Prostate gland (tissue), 2 donors: ENCODE results near the gene MACROH2A2.

Experiments used
- POLR2A ChIP-seq: fragments of 450-650 bp; IDR thresholded peaks from one replicate; pipeline ENCODE4 v1.6.1; 2016; ENCODE audit warnings: antibody characterized with exemption, mild to moderate bottlenecking
- TF ChIP-seq, protein P1 (sequence below), 4 experiments: fragments of 200-600 bp in 2 of 4; fragments of 450-650 bp in 2 of 4; sonication (generic) in 2 of 4; IDR thresholded peaks; 1 replicate in 3 of 4; 2 replicates in 1 of 4; pipeline ENCODE4 v1.5.1; 2016 to 2019; ENCODE audit warnings: antibody characterized with exemption in 4 of 4, mild to moderate bottlenecking in 2 of 4, moderate library complexity in 2 of 4

DNA sequence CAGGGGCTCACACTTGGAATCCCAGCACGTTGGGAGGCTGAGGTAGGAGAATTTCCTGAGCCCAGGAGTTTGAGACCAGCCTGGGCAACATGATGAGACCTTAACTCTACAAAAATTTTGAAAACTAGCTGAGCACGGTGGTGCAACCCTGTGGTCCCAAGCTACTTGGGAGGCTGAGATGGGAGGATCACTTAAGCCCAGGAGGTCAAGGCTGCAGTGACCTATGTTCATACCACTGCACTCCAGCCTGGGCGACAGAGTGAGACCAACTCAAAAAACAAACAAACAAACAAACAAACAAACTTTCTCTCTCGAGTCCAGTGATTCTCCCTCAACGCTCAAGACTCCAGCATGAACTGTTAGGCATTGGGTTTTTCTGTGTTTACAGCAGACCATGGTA lies 95.9 kb downstream of the MACROH2A2 start:
- TF ChIP-seq POLR2A, result no peak
- TF ChIP-seq, protein P1, sequence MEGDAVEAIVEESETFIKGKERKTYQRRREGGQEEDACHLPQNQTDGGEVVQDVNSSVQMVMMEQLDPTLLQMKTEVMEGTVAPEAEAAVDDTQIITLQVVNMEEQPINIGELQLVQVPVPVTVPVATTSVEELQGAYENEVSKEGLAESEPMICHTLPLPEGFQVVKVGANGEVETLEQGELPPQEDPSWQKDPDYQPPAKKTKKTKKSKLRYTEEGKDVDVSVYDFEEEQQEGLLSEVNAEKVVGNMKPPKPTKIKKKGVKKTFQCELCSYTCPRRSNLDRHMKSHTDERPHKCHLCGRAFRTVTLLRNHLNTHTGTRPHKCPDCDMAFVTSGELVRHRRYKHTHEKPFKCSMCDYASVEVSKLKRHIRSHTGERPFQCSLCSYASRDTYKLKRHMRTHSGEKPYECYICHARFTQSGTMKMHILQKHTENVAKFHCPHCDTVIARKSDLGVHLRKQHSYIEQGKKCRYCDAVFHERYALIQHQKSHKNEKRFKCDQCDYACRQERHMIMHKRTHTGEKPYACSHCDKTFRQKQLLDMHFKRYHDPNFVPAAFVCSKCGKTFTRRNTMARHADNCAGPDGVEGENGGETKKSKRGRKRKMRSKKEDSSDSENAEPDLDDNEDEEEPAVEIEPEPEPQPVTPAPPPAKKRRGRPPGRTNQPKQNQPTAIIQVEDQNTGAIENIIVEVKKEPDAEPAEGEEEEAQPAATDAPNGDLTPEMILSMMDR (IDR thresholded peaks at IDR 0.05), result no peak
